ENCODE data around the gene USP3.

Gene USP3

GRCh38 chr15:63636518-63637061 is 132.2 kb downstream of the USP3 start (continued):
- TF ChIP-seq ZNF70 (CRISPR knock-in tag; IDR thresholded peaks at IDR 0.05), result no peak
- TF ChIP-seq ZC3H10 (CRISPR knock-in tag; IDR thresholded peaks at IDR 0.05), result no peak
- TF ChIP-seq ZFP3 (CRISPR knock-in tag; IDR thresholded peaks at IDR 0.05), result no peak
- TF ChIP-seq ZNF8 (CRISPR knock-in tag; IDR thresholded peaks at IDR 0.05), result no peak
- no peak for TF ChIP-seq ZFP30 (CRISPR knock-in tag; IDR thresholded peaks at IDR 0.05)
- TF ChIP-seq BACH2 (CRISPR knock-in tag; IDR thresholded peaks at IDR 0.05; ENCODE audit: borderline replicate concordance), result no peak
- no peak for TF ChIP-seq PPARA (CRISPR knock-in tag; IDR thresholded peaks at IDR 0.05; ENCODE audit: borderline replicate concordance)
- TF ChIP-seq CSDC2 (CRISPR knock-in tag; IDR thresholded peaks at IDR 0.05), result no peak
- no peak for TF ChIP-seq PATZ1 (CRISPR knock-in tag; IDR thresholded peaks at IDR 0.05; ENCODE audit: borderline replicate concordance)

- no peak for ATAC-seq
- TF ChIP-seq RARB (CRISPR knock-in tag; IDR thresholded peaks at IDR 0.05) (no peak), ZNF565 (CRISPR knock-in tag; conservative IDR thresholded peaks at IDR 0.05; ENCODE audit: low read depth) (no peak), TCF4 (CRISPR knock-in tag; IDR thresholded peaks at IDR 0.05; ENCODE audit: borderline replicate concordance) (no peak), GLIS3 (CRISPR knock-in tag; IDR thresholded peaks at IDR 0.05) (no peak), POU6F1 (CRISPR knock-in tag; IDR thresholded peaks at IDR 0.05; ENCODE audit: borderline replicate concordance, low read depth) (no peak), ZC3H10 (CRISPR knock-in tag; IDR thresholded peaks at IDR 0.05) (no peak), ZFP30 (CRISPR knock-in tag; IDR thresholded peaks at IDR 0.05) (no peak), ISL1 (CRISPR knock-in tag; IDR thresholded peaks at IDR 0.05) (no peak), SNAI2 (CRISPR knock-in tag; IDR thresholded peaks at IDR 0.05) (no peak)
These were observed 134.4 kb downstream of the USP3 start for GRCh38 chr15:63638839-63639238.

GRCh38 chr15:63640146-63640545 is 135.8 kb downstream of the USP3 start:
- TF ChIP-seq CSRNP3 (CRISPR knock-in tag; IDR thresholded peaks at IDR 0.05) (no peak), ZNF70 (CRISPR knock-in tag; IDR thresholded peaks at IDR 0.05) (no peak)
- no peak for ATAC-seq

Measured in SK-N-SH treated with all-trans-retinoic acid at 6 μM for 48 hours (cell line).